ENCODE measurements around the gene ZNF655. TPM values are rescaled to one million over a fixed set of nuclear protein-coding genes. Genes with fewer than 3 reads are reported as not detected.

Gene ZNF655
- total RNA-seq, 2 donors from 2014 or later, result 36.2 to 41.9 TPM

DNA sequence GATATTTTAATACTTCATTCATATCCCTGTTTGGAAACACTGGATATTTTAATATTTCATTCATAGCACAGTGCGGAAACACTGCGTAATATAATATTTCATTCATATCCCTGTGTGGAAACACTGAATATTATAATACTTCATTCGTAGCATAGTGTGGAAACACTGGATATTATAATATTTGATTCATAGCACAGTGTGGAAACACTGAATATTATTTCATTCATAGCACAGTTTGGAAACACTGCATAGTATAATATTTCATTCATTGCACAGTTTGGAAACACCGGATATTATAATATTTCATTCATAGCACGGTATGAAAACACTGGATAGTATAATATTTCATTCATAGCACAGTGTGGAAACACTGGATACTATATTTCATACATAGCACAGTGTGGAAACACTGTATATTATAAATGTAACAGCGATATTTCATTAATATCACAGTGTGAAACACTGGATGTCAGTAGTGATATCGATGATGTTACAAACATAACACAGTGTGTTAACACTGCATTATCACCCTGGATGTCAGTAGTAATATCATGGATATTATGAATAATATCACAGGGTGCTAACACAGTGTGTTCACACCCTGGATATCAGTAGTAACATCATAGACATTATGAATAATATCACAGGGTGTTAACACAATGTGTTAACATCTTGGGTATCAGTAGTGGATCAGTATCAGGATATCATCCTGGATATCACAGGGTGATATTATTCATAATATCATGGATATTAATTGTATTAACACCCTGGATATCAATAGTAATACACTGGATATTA, 36.7 kb downstream of the ZNF655 start:
- Histone ChIP-seq H3K36me3 (no peaks in the 10 kb centered on the region), H3K4me3 (no peak overlapping the region), H3K9me3 (no peaks in the 10 kb centered on the region), H3K27me3 (no peaks in the 10 kb centered on the region), H3K4me1 (no peaks in the 10 kb centered on the region), H3K27ac (no peak overlapping the region)
- no peak for DNase-seq (ENCODE audit: low spot score)
- TF ChIP-seq, protein P1, sequence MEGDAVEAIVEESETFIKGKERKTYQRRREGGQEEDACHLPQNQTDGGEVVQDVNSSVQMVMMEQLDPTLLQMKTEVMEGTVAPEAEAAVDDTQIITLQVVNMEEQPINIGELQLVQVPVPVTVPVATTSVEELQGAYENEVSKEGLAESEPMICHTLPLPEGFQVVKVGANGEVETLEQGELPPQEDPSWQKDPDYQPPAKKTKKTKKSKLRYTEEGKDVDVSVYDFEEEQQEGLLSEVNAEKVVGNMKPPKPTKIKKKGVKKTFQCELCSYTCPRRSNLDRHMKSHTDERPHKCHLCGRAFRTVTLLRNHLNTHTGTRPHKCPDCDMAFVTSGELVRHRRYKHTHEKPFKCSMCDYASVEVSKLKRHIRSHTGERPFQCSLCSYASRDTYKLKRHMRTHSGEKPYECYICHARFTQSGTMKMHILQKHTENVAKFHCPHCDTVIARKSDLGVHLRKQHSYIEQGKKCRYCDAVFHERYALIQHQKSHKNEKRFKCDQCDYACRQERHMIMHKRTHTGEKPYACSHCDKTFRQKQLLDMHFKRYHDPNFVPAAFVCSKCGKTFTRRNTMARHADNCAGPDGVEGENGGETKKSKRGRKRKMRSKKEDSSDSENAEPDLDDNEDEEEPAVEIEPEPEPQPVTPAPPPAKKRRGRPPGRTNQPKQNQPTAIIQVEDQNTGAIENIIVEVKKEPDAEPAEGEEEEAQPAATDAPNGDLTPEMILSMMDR (IDR thresholded peaks at IDR 0.05), result no peak

DNA sequence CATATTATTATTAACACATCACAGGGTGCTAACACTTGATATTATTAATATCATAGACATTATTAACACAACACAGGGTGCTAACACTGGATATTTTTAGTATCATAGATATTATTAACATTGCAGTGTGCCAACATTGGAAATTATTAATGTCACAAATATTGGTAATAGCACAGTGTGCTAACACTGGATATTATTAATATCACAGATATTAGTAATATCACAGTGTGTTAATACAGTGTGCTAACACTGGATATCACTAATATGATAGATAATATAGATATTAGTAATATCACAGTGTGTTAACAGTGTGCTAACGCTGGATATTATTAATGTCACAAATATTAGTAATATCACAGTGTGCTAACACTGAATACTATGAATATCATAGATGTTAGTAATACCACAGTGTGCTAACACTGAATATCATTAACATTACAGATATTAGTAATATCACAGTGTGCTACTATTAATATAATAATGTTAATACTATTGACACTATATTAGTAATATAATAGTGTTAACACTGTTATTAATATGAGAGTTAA, 38.0 kb downstream of the ZNF655 start:
- H3K9me3 ChIP-seq, result no peaks in the 10 kb centered on the region
- TF ChIP-seq, protein P1 (IDR thresholded peaks at IDR 0.05), result no peak
- no peaks in the 10 kb centered on the region for H3K4me1 ChIP-seq
- no peaks in the 10 kb centered on the region for H3K27me3 ChIP-seq
- no peak overlapping the region for H3K27ac ChIP-seq
- H3K4me3 ChIP-seq, result no peak overlapping the region
- no peak for DNase-seq (ENCODE audit: low spot score)
- no peaks in the 10 kb centered on the region for H3K36me3 ChIP-seq

DNA sequence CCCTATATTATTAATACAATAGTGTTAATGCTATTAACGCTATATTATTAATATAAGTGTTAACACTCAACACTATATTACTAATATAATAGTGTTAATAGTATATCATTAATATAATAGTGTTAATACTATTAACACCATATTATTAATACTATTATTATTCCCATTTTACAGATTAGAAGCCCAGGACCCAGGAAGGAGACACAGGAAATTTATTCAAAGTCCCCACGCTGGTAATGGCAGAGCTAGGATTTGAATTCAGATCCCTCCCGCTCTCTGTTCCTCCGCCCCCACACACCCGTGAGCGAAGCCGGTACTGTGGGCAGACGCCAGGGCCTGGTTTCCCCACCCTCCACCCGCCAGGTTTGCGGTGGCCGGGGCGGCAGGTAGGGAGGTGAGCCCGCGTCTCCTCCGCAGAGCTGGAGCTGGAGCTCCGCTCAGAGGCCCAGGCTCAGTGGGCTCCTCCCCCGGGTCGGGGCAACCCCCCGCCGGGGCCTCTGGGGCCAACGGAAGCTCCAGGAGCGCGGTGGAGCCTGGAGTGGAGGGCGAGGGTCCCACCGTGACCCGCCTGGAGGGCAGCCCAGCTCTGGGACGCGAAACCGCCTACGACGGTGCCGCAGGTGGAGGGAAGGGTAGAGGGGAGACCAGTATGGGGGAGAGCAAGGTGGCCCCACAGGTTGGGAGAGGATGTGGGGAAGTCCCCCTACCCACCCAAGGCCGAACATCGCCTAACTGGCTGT, 39.5 kb downstream of the ZNF655 start, which contains the start of gene TMEM225B:
Gene TMEM225B (plus strand): TSS at position 506 of the 740 bp plus-strand sequence. CDS start 6,122 bp downstream, outside the sequence.
- H3K27ac ChIP-seq, result no peak within 1 kb of the TSS
- no peaks in the 10 kb centered on the region for H3K27me3 ChIP-seq
- no peaks in the 10 kb centered on the region for H3K4me1 ChIP-seq
- no peaks in the 10 kb centered on the region for H3K9me3 ChIP-seq
- TF ChIP-seq, protein P1 (IDR thresholded peaks at IDR 0.05), result no peak
- DNase-seq (ENCODE audit: low spot score), result no peak
- no peak within 1 kb of the TSS for H3K4me3 ChIP-seq
- H3K36me3 ChIP-seq, result no peaks in the 10 kb centered on the region

- no peak overlapping the region for H3K27ac ChIP-seq
- no peaks in the 10 kb centered on the region for H3K4me1 ChIP-seq
- no peaks in the 10 kb centered on the region for H3K36me3 ChIP-seq
- TF ChIP-seq, protein P1 (IDR thresholded peaks at IDR 0.05), result no peak
- no peaks in the 10 kb centered on the region for H3K27me3 ChIP-seq
- no peaks in the 10 kb centered on the region for H3K9me3 ChIP-seq
- no peak overlapping the region for H3K4me3 ChIP-seq
- DNase-seq (ENCODE audit: low spot score), result no peak
These were observed 41.4 kb downstream of the ZNF655 start for GRCh38 chr7:99599836-99600235.

DNA sequence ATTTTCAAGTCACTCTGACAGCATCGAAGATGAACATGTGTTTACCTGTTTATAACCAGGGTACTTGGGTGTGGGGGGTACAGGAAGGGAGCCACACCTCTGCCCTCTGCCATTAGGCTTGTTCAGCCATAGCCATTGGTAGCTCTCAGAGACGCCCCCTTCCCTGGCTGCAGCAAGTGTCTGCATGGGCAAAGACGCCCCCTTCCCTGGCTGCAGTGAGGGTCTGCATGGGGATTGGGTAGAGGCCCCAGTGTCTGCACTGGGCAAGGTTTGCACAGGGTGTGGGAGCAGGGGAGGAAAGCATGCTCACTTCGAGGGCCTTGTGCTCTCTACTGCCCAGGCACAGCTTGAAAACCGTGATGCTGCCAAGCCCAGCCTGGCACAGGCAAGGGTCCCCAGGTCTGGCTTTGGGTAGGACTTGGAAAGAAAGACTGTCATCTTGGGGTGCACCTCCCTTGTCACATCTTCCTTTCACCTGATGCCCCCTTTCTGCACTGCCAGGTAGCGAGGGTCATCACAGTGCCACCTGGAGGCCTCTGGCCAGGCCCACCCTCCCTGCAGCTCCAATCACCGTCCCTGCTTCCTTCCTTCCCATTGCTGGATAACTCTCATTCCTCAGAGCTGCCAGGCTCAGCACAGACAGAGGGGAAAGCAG, 43.3 kb downstream of the ZNF655 start:
- TF ChIP-seq, protein P1 (IDR thresholded peaks at IDR 0.05), result no peak
- no peak for DNase-seq (ENCODE audit: low spot score)
- no peaks in the 10 kb centered on the region for H3K9me3 ChIP-seq

More for the DNA sequence above, 43.3 kb downstream of the ZNF655 start:
- Histone ChIP-seq H3K36me3 (no peaks in the 10 kb centered on the region), H3K27me3 (no peaks in the 10 kb centered on the region), H3K4me3 (no peak overlapping the region), H3K4me1 (no peaks in the 10 kb centered on the region), H3K27ac (no peak overlapping the region)
